ENCODE measurements around the gene GINS2.

DNA sequence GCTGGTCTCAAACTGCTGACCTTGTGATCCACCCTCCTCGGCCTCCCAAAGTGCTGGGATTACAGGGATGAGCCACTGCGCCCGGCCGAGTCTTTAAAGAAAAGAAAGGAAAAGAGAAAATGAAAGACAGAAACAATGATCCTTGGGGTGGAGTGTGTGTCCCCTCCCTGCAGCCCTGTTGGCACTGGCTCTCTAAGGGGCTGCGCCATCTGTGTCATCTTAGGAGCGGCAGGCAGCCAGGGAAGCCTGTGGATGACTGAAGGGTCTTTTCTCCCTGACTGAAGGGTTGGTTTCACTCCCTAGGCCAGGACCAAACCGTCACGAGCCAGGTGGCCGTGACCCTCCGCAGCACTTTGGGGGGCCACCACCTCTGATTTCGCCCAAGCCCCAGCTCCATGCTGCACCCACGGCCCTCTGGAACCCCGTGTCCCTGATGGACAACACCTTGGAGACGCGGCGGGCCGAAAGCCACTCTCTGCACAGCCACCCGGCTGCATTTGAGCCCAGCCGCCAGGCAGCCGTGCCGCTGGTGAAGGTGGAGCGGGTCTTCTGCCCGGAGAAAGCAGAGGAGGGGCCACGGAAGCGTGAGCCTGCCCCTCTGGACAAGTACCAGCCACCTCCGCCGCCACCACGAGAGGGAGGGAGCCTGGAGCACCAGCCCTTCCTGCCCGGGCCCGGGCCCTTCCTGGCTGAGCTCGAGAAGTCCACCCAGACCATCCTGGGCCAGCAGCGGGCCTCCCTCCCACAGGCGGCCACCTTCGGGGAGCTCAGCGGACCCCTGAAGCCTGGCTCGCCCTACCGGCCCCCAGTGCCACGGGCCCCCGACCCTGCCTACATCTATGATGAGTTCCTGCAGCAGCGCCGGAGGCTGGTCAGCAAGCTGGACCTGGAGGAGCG is 27.7 kb downstream of the GINS2 start:
- TF ChIP-seq, protein P1, sequence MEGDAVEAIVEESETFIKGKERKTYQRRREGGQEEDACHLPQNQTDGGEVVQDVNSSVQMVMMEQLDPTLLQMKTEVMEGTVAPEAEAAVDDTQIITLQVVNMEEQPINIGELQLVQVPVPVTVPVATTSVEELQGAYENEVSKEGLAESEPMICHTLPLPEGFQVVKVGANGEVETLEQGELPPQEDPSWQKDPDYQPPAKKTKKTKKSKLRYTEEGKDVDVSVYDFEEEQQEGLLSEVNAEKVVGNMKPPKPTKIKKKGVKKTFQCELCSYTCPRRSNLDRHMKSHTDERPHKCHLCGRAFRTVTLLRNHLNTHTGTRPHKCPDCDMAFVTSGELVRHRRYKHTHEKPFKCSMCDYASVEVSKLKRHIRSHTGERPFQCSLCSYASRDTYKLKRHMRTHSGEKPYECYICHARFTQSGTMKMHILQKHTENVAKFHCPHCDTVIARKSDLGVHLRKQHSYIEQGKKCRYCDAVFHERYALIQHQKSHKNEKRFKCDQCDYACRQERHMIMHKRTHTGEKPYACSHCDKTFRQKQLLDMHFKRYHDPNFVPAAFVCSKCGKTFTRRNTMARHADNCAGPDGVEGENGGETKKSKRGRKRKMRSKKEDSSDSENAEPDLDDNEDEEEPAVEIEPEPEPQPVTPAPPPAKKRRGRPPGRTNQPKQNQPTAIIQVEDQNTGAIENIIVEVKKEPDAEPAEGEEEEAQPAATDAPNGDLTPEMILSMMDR (conservative IDR thresholded peaks at IDR 0.05; ENCODE audit: low read depth in 2 of 2) = no peak
- no peak for TF ChIP-seq POLR2AphosphoS5 (IDR thresholded peaks at IDR 0.05; ENCODE audit: low read depth)
- TF ChIP-seq EZH2phosphoT487 (IDR thresholded peaks at IDR 0.05; ENCODE audit: unreplicated experiment) = no peak
- TF ChIP-seq STAT1 (IDR thresholded peaks at IDR 0.05; ENCODE audit: unreplicated experiment) = no peak
- no peak for TF ChIP-seq EZH2 (IDR thresholded peaks at IDR 0.05; ENCODE audit: low read depth, unreplicated experiment)
- TF ChIP-seq, protein P2, sequence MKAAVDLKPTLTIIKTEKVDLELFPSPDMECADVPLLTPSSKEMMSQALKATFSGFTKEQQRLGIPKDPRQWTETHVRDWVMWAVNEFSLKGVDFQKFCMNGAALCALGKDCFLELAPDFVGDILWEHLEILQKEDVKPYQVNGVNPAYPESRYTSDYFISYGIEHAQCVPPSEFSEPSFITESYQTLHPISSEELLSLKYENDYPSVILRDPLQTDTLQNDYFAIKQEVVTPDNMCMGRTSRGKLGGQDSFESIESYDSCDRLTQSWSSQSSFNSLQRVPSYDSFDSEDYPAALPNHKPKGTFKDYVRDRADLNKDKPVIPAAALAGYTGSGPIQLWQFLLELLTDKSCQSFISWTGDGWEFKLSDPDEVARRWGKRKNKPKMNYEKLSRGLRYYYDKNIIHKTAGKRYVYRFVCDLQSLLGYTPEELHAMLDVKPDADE (IDR thresholded peaks at IDR 0.05) = no peak
- TF ChIP-seq, protein P3, sequence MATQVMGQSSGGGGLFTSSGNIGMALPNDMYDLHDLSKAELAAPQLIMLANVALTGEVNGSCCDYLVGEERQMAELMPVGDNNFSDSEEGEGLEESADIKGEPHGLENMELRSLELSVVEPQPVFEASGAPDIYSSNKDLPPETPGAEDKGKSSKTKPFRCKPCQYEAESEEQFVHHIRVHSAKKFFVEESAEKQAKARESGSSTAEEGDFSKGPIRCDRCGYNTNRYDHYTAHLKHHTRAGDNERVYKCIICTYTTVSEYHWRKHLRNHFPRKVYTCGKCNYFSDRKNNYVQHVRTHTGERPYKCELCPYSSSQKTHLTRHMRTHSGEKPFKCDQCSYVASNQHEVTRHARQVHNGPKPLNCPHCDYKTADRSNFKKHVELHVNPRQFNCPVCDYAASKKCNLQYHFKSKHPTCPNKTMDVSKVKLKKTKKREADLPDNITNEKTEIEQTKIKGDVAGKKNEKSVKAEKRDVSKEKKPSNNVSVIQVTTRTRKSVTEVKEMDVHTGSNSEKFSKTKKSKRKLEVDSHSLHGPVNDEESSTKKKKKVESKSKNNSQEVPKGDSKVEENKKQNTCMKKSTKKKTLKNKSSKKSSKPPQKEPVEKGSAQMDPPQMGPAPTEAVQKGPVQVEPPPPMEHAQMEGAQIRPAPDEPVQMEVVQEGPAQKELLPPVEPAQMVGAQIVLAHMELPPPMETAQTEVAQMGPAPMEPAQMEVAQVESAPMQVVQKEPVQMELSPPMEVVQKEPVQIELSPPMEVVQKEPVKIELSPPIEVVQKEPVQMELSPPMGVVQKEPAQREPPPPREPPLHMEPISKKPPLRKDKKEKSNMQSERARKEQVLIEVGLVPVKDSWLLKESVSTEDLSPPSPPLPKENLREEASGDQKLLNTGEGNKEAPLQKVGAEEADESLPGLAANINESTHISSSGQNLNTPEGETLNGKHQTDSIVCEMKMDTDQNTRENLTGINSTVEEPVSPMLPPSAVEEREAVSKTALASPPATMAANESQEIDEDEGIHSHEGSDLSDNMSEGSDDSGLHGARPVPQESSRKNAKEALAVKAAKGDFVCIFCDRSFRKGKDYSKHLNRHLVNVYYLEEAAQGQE (IDR thresholded peaks at IDR 0.05; ENCODE audit: unreplicated experiment) = no peak
- no peak for TF ChIP-seq JUNB (IDR thresholded peaks at IDR 0.05; ENCODE audit: unreplicated experiment)
- no peak for TF ChIP-seq ZNF114 (CRISPR knock-in tag; IDR thresholded peaks at IDR 0.05)
- TF ChIP-seq NANOG (IDR thresholded peaks at IDR 0.05; ENCODE audit: borderline replicate concordance) = no peak
- no peak for TF ChIP-seq CREB1 (CRISPR knock-in tag; IDR thresholded peaks at IDR 0.05; ENCODE audit: low read depth)
